Loucy (cell line): ENCODE data around the gene DUSP14.

ENCODE experiments used
- H2AFZ ChIP-seq: fragments of 200-600 bp; sonication (generic); 2 replicates; pipeline ENCODE4 v1.6.0; 2016; ENCODE audit warnings: antibody characterized with exemption, mild to moderate bottlenecking, low read length, moderate library complexity
- H3F3A ChIP-seq: fragments of 200-600 bp; 2 replicates; pipeline ENCODE4 v1.6.0; 2016; ENCODE audit warnings: antibody characterized with exemption, low read depth, mild to moderate bottlenecking
- H3K27me3 ChIP-seq: fragments of 200-600 bp; sonication (generic); 2 replicates; pipeline ENCODE4 v1.6.1; 2014; ENCODE audit warnings: low read length, mild to moderate bottlenecking; ENCODE audit not compliant: insufficient read depth, poor library complexity, severe bottlenecking
- H3K36me3 ChIP-seq: fragments of 200-600 bp; sonication (generic); 2 replicates; pipeline ENCODE4 v1.6.1; 2016; ENCODE audit warnings: low read length; ENCODE audit not compliant: insufficient read depth
- H3K4me1 ChIP-seq: fragments of 200-600 bp; sonication (generic); 2 replicates; pipeline ENCODE4 v1.5.1; 2014; ENCODE audit warnings: low read length, mild to moderate bottlenecking; ENCODE audit not compliant: insufficient read depth, poor library complexity, severe bottlenecking
- H3K4me2 ChIP-seq: fragments of 200-600 bp; sonication (generic); 2 replicates; pipeline ENCODE4 v1.6.0; 2014; ENCODE audit warnings: antibody characterized with exemption, low read length, low read depth, mild to moderate bottlenecking; ENCODE audit not compliant: poor library complexity, severe bottlenecking
- H3K4me3 ChIP-seq: fragments of 200-600 bp; sonication (generic); 2 replicates; pipeline ENCODE4 v1.5.1; 2014; ENCODE audit warnings: low read length, mild to moderate bottlenecking, mixed read lengths; ENCODE audit not compliant: poor library complexity, severe bottlenecking
- H3K79me2 ChIP-seq: fragments of 200-600 bp; sonication (generic); 2 replicates; pipeline ENCODE4 v1.6.1; 2014; ENCODE audit warnings: low read length; ENCODE audit not compliant: insufficient read depth
- H3K9ac ChIP-seq: fragments of 200-600 bp; sonication (generic); 2 replicates; pipeline ENCODE4 v1.6.0; 2014; ENCODE audit warnings: mild to moderate bottlenecking, low read depth, low read length, moderate library complexity; ENCODE audit not compliant: poor library complexity, severe bottlenecking
- H3K9me2 ChIP-seq: fragments of 200-600 bp; sonication (generic); replicated peaks from 2 replicates; pipeline ENCODE4 v1.6.1; 2016; ENCODE audit warnings: low read depth, low read length, mixed read lengths
- H3K9me3 ChIP-seq: fragments of 200-600 bp; sonication (generic); 2 replicates; pipeline ENCODE4 v1.6.1; 2014; ENCODE audit warnings: mild to moderate bottlenecking, antibody characterized with exemption, low read length, low read depth; ENCODE audit not compliant: insufficient read depth
- H4K20me1 ChIP-seq: fragments of 200-600 bp; sonication (generic); 2 replicates; pipeline ENCODE4 v1.6.0; 2014; ENCODE audit warnings: antibody characterized with exemption, low read length, mild to moderate bottlenecking; ENCODE audit not compliant: insufficient read depth, poor library complexity, severe bottlenecking
- CTCF ChIP-seq: fragments of 200-600 bp; sonication (generic); conservative IDR thresholded peaks from 2 replicates; pipeline ENCODE4 v1.5.1; 2014; ENCODE audit warnings: mild to moderate bottlenecking, antibody characterized with exemption, low read length
- EZH2phosphoT487 ChIP-seq: fragments of 200-600 bp; IDR thresholded peaks from 2 replicates; pipeline ENCODE4 v1.6.1; 2018; ENCODE audit warnings: antibody characterized with exemption, mild to moderate bottlenecking, moderate library complexity, borderline replicate concordance

Gene DUSP14

DNA sequence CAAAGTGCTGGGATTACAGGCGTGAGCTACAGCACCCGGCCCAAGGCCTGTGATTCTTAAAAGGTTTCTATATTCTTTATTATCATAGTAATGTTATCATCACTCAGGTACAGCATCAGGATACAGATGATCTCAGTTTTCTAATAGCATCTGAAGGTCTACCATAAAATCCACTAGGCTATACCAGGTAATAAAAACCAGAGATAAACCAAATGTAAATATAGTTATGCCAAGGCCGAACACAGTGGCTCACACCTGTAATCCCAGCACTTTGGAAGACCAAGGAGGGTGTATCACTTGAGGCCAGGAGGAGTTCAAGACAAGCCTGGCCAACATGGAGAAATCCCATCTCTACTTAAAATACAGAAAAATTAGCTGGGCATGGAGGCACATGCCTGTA lies 65.7 kb downstream of the DUSP14 start:
- Histone ChIP-seq H2AFZ (no peak overlapping the region), H3K9me3 (no peaks in the 10 kb centered on the region), H3K36me3 (peaks cover 74% of the 10 kb centered on the region; the same call in 1 of the 2 replicates), H3K9ac (no peak overlapping the region), H3K27me3 (no peaks in the 10 kb centered on the region), H3K4me2 (no peak overlapping the region), H3K4me3 (no peak overlapping the region), H4K20me1 (peaks cover 2% of the 10 kb centered on the region), H3K79me2 (peaks cover 15% of the 10 kb centered on the region), H3F3A (no peaks in the 10 kb centered on the region), H3K4me1 (no peaks in the 10 kb centered on the region), H3K9me2 (no peaks in the 10 kb centered on the region)
- TF ChIP-seq CTCF (no peak), EZH2phosphoT487 (no peak)

DNA sequence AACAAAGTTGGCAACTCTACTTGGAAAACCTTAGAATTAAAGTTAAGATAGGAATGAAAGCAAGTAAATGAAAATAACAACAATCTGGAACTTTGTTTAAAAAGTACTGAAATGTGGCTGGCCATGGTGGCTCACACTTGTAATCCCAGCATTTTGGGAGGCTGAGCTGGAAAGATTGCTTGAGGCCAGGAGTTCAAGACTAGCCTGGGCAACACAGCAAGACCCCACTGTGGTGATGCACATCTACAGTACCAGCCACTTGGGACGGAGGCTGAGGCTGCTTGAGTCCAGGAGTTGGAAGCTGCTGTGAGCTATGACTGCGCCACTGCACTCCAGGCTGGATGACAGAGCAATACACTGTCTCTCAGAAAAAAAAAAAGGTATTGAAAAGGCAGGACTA lies 67.8 kb downstream of the DUSP14 start:
- no peak for TF ChIP-seq EZH2phosphoT487
- no peak for TF ChIP-seq CTCF
- H3K9me3 ChIP-seq = no peaks in the 10 kb centered on the region
- no peaks in the 10 kb centered on the region for H3F3A ChIP-seq
- H3K9me2 ChIP-seq = no peaks in the 10 kb centered on the region
- H3K9ac ChIP-seq = no peak overlapping the region
- no peaks in the 10 kb centered on the region for H3K4me1 ChIP-seq
- H3K27me3 ChIP-seq = no peaks in the 10 kb centered on the region
- no peak overlapping the region for H3K4me3 ChIP-seq
- H3K79me2 ChIP-seq = no peaks in the 10 kb centered on the region
- no peak overlapping the region for H3K4me2 ChIP-seq
- peaks cover 79% of the 10 kb centered on the region for H3K36me3 ChIP-seq
- no peak overlapping the region for H2AFZ ChIP-seq
- no peaks in the 10 kb centered on the region for H4K20me1 ChIP-seq

DNA sequence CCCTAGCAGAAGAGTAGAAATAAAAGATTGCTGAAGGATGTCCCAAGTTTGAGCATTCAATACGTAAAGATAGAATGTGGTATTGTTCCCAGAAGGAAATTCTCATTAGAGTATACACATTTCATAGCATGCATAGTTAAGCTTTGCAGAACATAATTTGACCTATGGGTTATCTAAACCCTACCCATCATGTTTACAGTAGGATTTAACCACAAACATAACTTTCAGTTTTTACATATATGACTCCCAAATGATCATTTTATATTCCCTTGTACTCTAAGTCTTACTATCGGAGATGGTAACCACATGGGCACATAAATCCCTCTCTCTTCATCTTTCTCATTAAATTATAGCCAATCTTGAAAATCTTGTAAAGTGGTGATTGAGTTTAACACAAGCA lies 68.6 kb downstream of the DUSP14 start:
- Histone ChIP-seq H3K36me3 (peaks cover 76% of the 10 kb centered on the region), H3K9me2 (no peaks in the 10 kb centered on the region), H3F3A (no peaks in the 10 kb centered on the region), H2AFZ (no peak overlapping the region), H3K4me3 (no peak overlapping the region), H3K9ac (no peak overlapping the region), H3K4me2 (no peak overlapping the region), H3K27me3 (no peaks in the 10 kb centered on the region), H3K9me3 (no peaks in the 10 kb centered on the region), H3K79me2 (no peaks in the 10 kb centered on the region), H3K4me1 (no peaks in the 10 kb centered on the region), H4K20me1 (no peaks in the 10 kb centered on the region)
- TF ChIP-seq CTCF = no peak
- TF ChIP-seq EZH2phosphoT487 = no peak
